Stimulated activated CD4-positive, alpha-beta T cell treated with anti-CD3 and anti-CD28 coated beads, Interleukin-1b, Interleukin-23, amount 100 ng/mL, for 24 hours (primary cell): ENCODE measurements around the gene SLTM.
"Not testable (repeated sequence)": the region's sequence is repeated elsewhere in the genome, so short reads cannot be mapped to it uniquely, and the experiment has no call there.

ENCODE experiments used
- DNase-seq, 4 experiments: peaks; one replicate each; pipeline ENCODE4 v3.0.0-alpha.2; 2020; ENCODE audit warnings: low read depth in 4 of 4, low spot score in 1 of 4

SLTM gene

DNA sequence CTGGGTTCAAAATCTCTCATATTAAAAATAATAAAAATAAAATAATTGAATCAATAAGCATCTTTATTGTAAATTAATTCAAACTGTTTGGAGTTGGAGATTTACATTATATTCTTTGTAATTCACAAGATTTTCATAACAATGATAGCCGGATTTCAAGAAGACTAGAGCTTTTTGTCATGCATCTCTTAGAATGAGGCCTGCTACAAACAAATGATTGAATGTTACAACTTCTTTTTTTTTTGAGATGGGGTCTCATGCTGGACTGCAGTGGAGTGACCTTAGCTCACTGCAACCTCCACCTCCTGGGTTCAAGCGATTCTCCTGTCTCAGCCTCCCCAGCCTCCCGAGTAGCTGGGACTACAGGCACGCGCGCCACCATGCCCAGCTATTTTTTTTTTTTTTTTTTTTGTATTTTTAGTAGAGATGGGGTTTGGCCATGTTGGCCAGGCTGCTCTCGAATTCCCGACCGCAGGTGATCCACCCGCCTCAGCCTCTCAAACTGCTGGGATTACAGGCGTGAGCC lies 3.5 kb downstream of the SLTM start:
- no peak for DNase-seq

DNA sequence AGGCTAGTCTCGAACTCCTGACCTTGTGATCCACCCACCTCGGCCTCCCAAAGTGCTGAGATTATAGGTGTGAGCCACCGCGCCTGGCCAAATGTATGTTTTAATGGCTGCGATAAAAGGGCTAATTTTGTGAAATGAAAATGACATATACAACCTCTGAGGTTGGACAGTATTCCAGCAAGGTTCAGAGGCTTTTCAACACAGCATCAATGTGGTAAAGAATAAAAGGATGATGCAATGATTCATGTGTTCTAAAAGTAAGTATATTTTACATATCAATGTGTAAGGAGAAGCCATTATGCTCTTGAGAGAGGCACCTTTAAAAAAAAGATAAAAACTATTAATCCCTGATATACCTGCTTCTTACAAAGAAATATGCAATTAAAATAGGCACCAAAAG lies 6.7 kb downstream of the SLTM start:
- DNase-seq, result no peak

DNA sequence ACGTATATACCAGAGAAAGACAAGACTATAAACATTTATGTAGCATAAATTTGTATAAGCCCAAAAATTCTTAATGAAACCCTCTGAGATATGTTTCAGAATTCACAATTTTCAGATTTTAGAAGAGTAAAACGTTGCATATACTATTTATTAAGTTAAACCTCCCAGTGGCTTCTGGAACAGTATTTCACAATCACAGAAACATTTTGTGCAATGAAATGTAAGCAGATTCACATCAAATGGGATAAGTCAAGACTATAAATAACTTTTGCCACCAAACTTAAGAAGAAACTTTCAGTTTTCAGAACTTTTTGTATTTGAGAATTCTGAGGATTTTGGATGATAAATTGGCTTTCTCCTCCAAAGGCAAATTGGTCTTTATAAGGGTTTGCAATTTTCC lies 9.2 kb downstream of the SLTM start:
- DNase-seq, result no peak

DNA sequence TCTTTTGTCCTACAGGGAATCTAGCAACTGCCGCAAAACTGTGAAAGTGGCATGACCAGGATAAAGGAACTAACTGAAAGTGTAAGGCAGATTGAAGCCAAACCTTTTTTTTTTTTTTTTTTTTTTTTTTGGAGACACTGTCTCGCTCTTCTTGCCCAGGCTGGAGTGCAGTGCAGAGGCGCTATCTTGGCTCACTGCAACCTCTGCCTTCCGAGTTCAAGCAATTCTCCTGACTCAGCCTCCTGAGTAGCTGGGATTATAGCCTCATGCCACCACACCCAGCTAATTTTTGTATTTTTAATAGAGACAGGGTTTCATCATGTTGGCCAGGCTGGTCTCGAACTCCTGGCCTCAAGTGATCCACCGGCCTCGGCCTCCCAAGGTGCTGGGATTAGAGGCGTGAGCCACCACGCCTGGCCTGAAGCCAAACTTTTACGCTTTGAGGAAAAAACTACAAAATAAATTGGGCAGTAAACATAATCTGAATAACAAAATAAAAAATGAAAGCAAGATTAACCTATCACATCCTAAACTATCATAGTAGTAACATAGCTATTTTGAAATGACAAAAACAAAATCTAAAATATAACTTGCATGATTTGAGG lies 9.7 kb downstream of the SLTM start:
- DNase-seq, result no peak

DNA sequence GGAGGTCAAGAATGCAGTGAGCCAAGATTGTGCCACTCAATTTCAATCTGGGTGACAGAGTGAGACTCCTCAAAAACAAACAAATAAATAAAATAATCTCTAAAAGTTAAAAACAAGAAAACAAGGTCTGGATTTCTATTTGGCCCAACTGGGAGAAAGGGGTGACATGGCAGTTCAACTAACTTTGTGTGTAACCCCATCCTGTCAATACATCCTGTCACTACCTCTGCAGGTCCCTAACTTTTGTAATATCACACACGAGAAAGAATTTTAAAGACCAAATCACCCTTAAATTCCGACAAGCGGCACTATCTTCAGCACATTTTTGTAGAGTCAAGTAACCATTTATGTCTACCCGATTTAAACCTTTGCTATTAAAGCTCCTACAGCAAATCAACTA lies 10.2 kb downstream of the SLTM start:
- DNase-seq, result no peak

DNA sequence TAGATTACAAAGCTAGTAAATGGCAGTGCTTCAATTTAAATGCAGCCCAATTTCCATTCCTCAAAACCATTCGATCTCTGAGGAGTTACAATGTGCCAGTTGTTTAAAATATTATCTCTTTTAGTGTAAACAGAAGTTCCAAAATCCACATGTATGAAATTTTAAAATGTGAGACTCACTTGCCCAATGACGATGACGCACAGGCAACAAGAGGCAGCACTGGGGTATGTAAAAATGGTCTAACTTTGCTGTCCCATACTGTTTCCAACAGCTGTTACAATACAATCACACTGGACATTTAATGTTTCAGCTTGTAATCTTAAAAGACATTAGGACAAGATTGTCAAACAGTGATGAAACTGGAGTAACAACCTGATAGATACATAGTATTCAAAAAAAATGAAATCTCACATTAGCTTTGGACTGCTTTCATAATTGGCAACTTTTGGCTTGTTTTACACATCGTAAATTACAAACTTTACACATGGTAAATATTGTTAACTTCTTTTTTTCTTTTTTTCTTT lies 12.2 kb downstream of the SLTM start:
- DNase-seq, result no peak

DNA sequence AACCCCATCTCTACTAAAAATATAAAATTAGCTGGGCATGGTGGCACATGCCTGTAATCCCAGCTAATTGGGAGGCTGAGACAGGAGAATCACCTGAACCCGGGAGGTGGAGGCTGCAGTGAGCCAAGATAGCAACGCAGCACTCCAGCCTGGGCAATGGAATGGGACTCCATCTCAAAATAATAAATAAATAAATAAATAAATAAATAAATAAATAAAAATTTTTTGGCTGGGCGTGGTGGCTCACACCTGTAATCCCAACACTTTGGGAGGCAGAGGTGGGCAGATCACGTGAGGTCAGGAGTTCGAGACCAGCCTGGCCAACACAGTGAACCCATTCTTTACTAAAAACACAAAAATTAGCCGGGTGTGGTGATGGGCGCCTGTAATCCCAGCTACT lies 13.0 kb downstream of the SLTM start:
- not testable (repeated sequence) for DNase-seq

DNA sequence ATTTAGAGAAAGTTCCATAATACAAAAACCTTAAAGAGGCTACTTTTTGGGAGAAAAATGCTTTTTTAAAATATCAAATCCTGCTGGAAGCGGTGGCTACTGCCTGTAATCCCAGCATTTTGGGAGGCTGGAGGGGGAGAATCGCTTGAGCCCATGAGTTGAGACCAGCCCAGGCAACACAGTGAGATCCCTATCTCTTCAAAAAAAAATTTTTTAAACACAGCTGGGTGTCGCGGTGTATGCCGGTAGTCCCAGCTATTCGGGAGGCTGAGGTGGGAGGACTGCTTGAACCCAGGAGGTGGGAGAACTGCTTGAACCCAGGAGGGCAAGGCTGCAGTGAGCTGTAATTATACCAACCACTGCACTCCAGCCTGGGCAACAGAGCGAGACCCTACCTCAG lies 14.2 kb downstream of the SLTM start:
- no peak for DNase-seq

DNA sequence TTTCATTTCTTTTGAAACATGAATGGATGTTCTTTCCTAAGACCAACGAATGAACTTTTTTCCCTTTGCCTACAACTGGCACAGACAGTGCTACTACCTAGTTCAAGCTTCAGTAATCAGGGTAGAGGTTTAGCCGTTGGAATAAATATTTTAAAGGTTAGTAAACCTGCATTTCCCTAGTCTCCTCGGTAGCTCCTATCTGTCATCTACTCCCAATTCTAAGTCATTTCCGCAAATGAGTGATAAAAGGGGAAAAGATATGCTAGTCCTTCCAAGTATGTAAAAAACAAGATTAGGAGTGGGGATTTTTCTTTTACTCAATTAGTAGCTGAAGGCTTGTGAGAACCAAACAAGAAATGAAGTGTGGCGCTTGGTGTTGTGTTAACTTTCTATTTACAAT lies 15.2 kb downstream of the SLTM start:
- no peak for DNase-seq

DNA sequence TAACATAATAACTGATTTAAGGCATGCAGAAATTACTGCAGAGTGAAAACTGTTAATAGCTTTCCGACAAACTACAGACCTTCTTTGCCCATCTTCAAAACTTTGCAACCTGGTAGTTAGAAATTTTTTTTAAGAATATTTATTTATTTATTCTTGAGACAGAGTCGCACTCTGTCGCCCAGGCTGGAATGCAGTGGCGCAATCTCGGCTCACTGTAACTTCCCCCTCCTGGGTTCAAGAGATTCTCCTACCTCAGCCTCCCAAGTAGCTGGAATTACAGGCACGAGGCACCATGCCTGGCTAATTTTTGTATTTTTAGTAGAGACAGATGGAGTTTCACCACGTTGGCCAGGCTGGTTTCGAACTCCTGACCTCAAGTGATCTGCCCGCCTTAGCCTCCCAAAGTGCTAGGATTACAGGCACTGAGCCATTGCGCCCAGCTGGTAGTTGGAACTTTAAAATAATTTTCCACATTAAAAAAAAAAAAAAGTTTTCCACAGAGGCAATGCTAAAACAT lies 15.8 kb downstream of the SLTM start:
- DNase-seq, result not testable (repeated sequence)

DNA sequence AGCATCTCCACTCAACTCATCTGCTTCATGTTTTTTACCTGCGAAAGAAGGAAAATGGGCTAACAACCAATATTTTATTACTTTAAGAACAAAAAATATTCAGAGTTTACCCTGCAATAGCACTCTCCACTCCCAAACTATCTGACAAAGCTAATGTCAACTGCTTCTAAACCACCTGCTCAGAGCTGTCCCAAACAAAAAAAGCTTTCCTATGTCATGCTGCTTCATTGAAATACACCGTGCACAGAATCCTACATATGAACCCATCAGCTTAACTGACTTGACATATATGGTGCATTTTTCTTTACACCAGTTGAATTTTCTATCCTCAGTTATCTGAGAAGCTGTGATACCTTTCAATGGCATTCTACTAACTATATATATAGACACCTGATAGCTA lies 16.5 kb downstream of the SLTM start:
- DNase-seq, result no peak

DNA sequence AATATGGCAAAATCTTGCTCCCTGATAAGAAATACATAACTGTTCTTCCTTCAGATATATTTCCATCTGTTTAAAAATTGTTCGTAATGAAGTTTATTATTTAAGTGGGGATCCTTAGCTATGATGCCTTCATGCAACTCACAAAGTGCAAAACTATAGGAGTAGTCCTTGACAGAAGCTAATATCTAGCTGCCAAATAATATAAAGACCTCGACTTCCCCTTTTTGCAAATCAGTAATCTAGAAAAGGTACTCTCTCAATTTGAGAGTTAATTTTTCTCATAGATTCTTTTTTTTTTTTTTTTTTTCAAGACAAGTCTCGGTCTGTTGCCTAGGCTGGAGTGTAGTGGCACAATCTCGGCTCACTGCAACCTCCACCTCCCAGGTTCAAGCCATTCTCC lies 23.0 kb downstream of the SLTM start:
- DNase-seq, result no peak

DNA sequence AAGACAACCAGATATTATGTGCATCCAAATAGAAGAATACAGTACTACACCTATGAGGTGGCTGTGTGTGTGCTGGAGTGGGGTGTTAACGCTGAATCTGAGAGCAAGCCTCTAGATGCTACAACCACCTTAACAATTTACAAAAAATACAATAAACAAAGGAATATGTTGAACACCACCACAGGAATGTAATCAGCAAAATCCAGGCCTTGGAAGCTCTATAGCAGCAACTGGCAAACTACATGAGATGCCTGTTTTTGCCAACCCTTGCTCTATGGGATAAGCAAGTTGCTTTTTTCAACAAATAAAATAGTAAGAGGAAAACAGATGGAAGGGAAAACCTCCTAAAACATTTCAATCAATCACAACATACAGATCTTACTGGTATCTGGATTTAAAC lies 23.9 kb downstream of the SLTM start:
- DNase-seq, result no peak

DNA sequence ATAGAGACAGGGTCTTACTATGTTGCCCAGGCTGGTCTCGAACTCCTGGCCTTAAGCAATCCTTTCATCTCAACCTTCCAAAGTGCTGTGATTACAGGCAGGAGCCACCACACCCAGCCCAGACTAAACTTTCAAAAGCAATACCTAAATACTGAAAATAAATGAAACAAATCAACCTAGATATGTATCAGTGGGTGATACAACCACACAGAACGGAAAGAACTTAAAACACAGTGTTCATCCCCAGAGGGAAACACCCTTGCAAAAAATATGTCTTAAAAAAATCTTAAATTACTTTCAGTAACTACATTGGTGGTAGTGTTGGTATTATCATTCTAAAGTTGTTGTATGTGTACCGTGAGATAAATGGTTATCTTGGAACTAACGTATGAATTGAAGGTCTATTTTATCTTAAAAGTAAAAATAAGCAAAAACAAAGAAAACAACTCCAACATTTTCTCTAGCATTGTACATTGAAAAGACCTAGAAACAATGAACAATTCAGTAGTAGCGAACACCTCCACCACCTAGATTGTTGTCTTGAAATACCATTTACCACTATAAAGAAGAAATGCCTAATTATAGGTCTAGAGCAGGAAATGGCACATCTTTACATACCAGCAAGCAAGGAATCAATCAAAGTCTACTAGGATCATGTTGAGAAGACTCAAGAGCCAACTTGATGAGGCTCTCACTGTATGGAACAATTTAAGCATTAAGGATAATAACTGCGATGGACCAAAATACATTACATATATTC lies 24.7 kb downstream of the SLTM start:
- no peak for DNase-seq

DNA sequence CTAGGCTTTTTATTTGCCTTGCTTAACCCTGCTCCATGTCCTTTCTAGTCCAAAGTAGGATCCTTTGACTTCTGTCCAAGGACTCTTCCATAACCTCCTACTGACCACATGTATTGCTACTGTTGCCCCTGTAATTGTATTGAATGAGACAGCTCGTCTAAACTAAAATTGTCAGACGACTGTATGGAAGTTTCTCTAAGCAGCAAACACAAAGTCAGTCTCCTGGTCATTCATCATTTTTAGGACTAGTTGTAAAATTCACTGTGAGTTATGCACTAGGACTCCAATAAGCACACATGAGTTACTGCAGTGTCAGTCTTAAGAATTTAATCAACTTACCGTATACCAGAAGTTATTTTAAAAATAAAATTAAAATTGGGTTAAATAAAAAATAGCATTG lies 32.8 kb downstream of the SLTM start:
- no peak for DNase-seq

DNA sequence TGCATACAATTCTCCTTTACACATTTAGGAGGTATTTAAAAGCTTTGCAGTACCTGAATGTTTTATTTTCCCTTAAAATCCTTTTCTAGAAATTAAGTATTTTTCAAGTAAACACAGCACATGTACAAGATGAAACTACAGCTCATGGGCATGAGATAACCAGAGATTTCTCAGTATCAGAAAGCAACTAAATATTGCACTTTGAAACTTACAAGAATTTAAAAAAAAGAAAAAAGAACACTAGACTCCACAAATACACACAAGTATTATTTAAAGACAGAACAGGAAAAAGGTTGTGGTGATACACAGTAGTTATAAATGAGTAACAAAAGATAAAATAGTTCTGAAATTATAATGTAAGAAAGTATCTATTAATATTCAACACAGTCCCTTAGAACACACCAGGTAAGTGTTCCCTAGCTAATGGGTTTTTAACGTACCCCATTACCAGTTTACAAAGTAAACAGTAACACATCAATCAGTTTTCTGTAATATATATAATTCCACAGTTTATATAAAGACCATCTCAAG lies 35.3 kb downstream of the SLTM start:
- no peak for DNase-seq

DNA sequence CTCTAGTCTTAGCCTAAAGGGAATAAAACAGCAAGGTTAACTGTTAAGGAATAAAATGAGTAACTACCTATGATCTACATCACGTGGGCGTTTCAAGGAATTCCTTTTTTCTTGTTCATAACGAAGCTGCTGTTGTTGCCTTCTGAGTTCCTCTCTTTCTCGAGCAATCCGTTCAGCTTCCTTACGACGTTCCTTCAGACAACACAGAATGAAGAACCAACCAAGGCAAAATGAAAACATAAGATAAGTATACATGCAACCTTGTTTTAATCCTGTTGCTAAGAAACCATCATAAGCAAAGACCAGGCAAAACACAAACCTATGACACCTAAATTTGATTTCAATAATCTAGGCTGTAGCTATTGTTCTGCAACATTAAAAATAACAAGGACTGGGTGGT lies 44.1 kb downstream of the SLTM start:
- no peak for DNase-seq

DNA sequence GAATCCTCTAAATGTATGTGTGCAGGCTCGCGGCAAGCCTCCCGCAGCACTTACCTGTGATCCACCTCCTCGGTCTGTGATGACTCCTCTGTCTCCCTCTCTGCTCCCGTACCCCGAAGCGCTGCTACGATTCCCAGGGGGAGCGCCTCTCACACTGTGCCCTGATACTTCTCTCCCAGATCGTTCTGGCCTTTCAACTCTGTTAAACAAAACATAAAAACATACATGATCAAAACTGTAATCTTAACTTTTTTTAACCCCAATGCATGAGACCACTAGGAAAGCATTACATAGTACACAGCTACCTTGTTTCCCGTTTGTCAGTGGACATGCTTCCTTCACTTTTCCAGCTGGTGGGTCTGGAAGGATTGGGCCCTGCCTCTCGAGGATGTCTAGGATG lies 46.6 kb downstream of the SLTM start:
- DNase-seq, result no peak

DNA sequence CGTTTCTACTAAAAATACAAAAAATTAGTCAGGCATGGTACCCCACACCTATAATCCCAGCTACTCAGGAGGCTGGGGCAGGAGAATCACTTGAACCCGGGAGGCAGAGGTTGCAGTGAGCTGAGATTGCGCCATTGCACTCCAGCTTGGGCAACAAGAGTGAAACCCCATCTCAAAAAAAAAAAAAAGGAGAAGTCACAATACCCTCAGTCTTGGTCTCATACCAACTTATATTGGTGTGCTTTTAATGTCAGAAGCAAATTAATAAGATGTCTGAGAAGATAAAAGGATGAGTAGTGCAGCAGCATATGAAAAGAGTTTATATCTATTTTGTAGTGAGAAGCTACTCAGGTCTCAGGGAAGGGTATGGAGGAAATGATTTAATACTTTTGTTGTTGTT lies 49.6 kb downstream of the SLTM start:
- not testable (repeated sequence) for DNase-seq

DNA sequence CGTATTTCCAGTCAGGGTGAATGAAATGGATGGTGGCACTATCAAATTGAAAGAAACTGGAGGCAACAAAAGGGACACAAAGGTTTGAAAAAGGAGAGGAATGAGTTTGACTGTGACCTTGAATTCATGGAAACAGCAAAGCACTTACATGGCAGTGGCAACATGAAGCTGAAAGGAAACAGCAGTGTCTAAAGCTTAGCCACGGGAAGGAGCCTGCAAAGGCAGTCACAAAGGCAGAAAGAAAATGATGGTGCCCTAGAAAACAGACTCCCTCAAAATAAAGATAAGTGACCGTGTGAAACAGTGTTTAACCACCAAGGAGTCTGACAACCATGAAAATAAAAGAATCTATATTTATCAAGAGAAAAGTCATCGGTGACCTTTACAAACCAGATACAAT lies 51.2 kb downstream of the SLTM start:
- DNase-seq, result no peak

DNA sequence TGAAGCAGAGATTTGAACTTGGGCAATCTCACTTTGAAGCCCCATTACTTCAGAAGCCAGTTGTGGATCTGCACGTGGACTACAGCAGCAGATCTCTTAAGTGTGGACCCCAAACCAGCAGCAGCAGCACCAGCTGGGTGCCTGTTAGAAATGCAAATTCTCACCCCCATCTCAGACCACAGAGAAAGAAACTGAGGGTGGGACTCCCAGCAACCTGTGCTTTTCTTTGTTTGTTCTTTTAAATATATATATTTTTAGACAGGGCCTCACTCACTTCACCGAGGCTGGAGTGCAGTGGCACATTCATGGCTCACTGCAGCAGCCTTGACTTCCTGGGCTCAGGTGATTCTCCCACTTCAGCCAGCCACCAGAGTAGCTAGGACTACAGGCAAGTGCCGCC lies 53.2 kb downstream of the SLTM start:
- DNase-seq, result no peak
